Measurements from ENCODE around the gene NDUFS5.

- TF ChIP-seq CTCF (optimal IDR thresholded peaks at IDR 0.05 in 1 of 3, IDR thresholded peaks at IDR 0.05 in 1 of 3, conservative IDR thresholded peaks at IDR 0.05 in 1 of 3; ENCODE audit: extremely low read depth in 1 of 3, insufficient read depth in 2 of 3, low read length in 3 of 3): no peak
- no peak for TF ChIP-seq EZH2 (IDR thresholded peaks at IDR 0.05; ENCODE audit: low read length)
These were observed 50.6 kb downstream of the NDUFS5 start for GRCh38 chr1:39076799-39077148.
